Neural cell (in vitro differentiated cells): ENCODE results near the gene NTN5. TPM values are rescaled to one million over a fixed set of nuclear protein-coding genes. Genes with fewer than 3 reads are reported as not detected.
"Not testable (repeated sequence)": the region's sequence is repeated elsewhere in the genome, so short reads cannot be mapped to it uniquely, and the experiment has no call there.

Source experiments
- H2AFZ ChIP-seq: fragments of 200-600, 300-800 bp; sonication (generic), shearing (Covaris generic); 2 replicates; pipeline ENCODE4 v1.6.0; 2014; ENCODE audit warnings: low read depth, mild to moderate bottlenecking, antibody characterized with exemption, low read length, moderate library complexity
- H3F3A ChIP-seq: fragments of 200-600 bp; shearing (Covaris generic); 2 replicates; pipeline ENCODE4 v1.6.1; 2016; ENCODE audit warnings: mild to moderate bottlenecking, moderate library complexity, mixed read lengths, antibody characterized with exemption, low read length; ENCODE audit not compliant: insufficient read depth, poor library complexity, severe bottlenecking
- H3K27ac ChIP-seq: fragments of 200-600, 300-800 bp; sonication (generic), shearing (Covaris generic); 2 replicates; pipeline ENCODE4 v1.5.1; 2014; ENCODE audit warnings: mild to moderate bottlenecking, low read length, moderate library complexity
- H3K27me3 ChIP-seq: fragments of 300-800, 200-600 bp; sonication (generic), shearing (Covaris generic); 2 replicates; pipeline ENCODE4 v1.6.0; 2014; ENCODE audit warnings: mild to moderate bottlenecking, low read depth, low read length, moderate library complexity; ENCODE audit not compliant: insufficient read depth
- H3K36me3 ChIP-seq: fragments of 300-800, 200-600 bp; sonication (generic), shearing (Covaris generic); 2 replicates; pipeline ENCODE4 v1.5.1; 2014; ENCODE audit warnings: mild to moderate bottlenecking, antibody characterized with exemption, low read length, moderate library complexity; ENCODE audit not compliant: insufficient read depth
- H3K4me2 ChIP-seq: fragments of 300-800, 200-600 bp; sonication (generic), shearing (Covaris generic); 2 replicates; pipeline ENCODE4 v1.6.0; 2014; ENCODE audit warnings: mild to moderate bottlenecking, low read length
- H3K4me3 ChIP-seq: fragments of 300-800, 200-600 bp; sonication (generic), shearing (Covaris generic); 2 replicates; pipeline ENCODE4 v1.5.1; 2014; ENCODE audit warnings: mild to moderate bottlenecking, low read length, moderate library complexity
- H3K79me2 ChIP-seq: fragments of 200-600 bp; shearing (Covaris generic); replicated peaks from 2 replicates; pipeline ENCODE4 v1.6.0; 2014; ENCODE audit warnings: mild to moderate bottlenecking, low read length, moderate library complexity; ENCODE audit not compliant: insufficient read depth
- H3K9ac ChIP-seq: fragments of 300-800, 200-600 bp; sonication (generic), shearing (Covaris generic); 2 replicates; pipeline ENCODE4 v1.6.1; 2016; ENCODE audit warnings: mild to moderate bottlenecking, low read length, mixed read lengths
- H3K9me2 ChIP-seq: fragments of 200-600 bp; shearing (Covaris generic); 2 replicates; pipeline ENCODE4 v1.6.1; 2016; ENCODE audit warnings: mild to moderate bottlenecking, low read length, mixed read lengths; ENCODE audit not compliant: insufficient read depth
- H3K9me3 ChIP-seq: fragments of 200-600, 300-800 bp; sonication (generic), shearing (Covaris generic); 2 replicates; pipeline ENCODE4 v1.6.1; 2016; ENCODE audit warnings: mild to moderate bottlenecking, mixed run types, low read length, moderate library complexity, mixed read lengths
- H4K20me1 ChIP-seq: fragments of 200-600 bp; shearing (Covaris generic); 2 replicates; pipeline ENCODE4 v1.6.1; 2016; ENCODE audit warnings: mild to moderate bottlenecking, mixed run types; ENCODE audit not compliant: insufficient read depth
- EP300 ChIP-seq: fragments of 450-650 bp; conservative IDR thresholded peaks from 2 replicates; pipeline ENCODE4 v1.6.1; 2014; ENCODE audit warnings: antibody characterized with exemption, mild to moderate bottlenecking, moderate library complexity; ENCODE audit not compliant: poor library complexity, severe bottlenecking
- MXI1 ChIP-seq: fragments of 450-650 bp; conservative IDR thresholded peaks from 2 replicates; pipeline ENCODE4 v1.6.1; 2014; ENCODE audit warnings: antibody characterized with exemption, mild to moderate bottlenecking; ENCODE audit not compliant: poor library complexity, severe bottlenecking
- POLR2AphosphoS5 ChIP-seq: IDR thresholded peaks from 2 replicates; pipeline ENCODE4 v1.6.1; 2012
- RAD21 ChIP-seq: fragments of 450-650 bp; conservative IDR thresholded peaks from 2 replicates; pipeline ENCODE4 v1.6.1; 2014; ENCODE audit warnings: antibody characterized with exemption, mild to moderate bottlenecking, moderate library complexity
- polyA plus RNA-seq: library from polyadenylated mRNA; depleted of rRNA; stranded (reverse); fragments of >200 nt; gene quantifications from 2 replicates; pipeline ENCODE4 v1.2.3, GENCODE V29; 2014
- TF ChIP-seq, protein P1 (sequence below): fragments of 450-650 bp; IDR thresholded peaks from 2 replicates; pipeline ENCODE4 v1.5.1; 2014; ENCODE audit warnings: antibody characterized with exemption, mild to moderate bottlenecking, moderate library complexity; ENCODE audit not compliant: poor library complexity, severe bottlenecking
- TF ChIP-seq, protein P2 (sequence below): IDR thresholded peaks from 2 replicates; pipeline ENCODE4 v1.6.1; 2012; ENCODE audit warnings: borderline replicate concordance

NTN5 gene
- polyA plus RNA-seq, 1 donor from 2014 or later, result not detected

DNA sequence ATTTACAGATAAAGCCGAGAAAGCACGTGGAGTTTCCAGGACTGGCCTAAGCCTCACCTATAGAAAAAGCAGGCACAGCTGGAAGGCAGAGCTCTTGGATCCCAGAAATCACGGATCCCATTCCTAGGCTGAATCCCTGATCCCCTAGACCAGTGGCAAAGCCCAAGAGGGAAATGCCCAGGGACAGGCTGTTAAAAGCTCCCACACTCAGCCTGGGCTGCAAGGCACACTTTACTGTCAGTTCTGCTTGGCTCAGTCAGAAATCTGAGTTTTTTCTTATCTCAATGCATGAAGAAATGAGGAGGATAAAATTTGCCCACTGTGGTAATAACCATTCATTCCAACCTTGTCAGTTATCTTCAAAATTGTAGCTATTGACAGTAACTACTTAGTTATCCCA lies 15.0 kb upstream of the NTN5 start:
- Histone ChIP-seq H3K9ac (no peak overlapping the region), H3F3A (no peaks in the 10 kb centered on the region), H3K9me2 (no peaks in the 10 kb centered on the region), H4K20me1 (no peaks in the 10 kb centered on the region), H3K9me3 (no peaks in the 10 kb centered on the region), H2AFZ (no peak overlapping the region), H3K4me3 (no peak overlapping the region), H3K4me2 (no peak overlapping the region), H3K27ac (no peak overlapping the region), H3K27me3 (no peaks in the 10 kb centered on the region), H3K79me2 (no peaks in the 10 kb centered on the region), H3K36me3 (no peaks in the 10 kb centered on the region)
- no peak for TF ChIP-seq POLR2AphosphoS5

DNA sequence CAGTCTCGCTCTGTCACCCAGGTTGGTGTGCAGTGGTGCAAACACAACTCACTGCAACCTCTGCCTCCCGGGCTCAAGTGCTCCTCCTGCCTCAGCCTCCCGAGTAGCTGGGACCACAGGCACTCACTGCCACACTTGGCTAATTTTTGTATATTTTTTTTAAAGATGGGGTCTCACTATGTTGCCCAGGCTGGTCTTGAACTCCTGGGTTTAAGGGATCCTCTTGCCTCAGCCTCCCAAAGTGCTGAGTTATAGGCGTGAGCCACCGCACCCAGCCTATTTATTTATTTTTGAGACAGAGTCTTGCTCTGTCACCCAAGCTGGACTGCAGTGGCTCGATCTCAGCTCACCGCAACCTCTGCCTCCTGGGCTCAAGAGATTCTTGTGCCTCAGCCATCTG lies 13.8 kb upstream of the NTN5 start:
- not testable (repeated sequence) for H3K9ac ChIP-seq, H3K9me3 ChIP-seq

DNA sequence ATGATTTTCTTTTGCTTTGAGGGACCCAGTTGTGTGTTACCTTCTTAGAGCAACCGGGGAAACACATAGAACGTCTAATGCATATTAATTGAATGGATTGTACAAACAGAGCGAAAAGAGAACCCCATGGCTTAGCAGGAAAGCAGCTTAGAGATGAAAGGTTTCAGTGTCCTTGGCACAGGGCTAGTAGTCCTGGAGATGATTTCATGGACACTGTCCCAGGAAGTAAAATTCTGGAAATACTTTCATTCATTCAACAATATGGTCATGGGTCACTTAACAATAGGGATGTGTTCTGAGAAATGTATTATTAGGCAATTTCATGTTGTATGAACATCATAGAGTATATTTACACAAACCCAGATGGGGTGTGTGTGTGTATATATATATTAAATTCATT lies 13.3 kb upstream of the NTN5 start:
- no peaks in the 10 kb centered on the region for H3K27me3 ChIP-seq

More for the DNA sequence above, 13.8 kb upstream of the NTN5 start:
- not testable (repeated sequence) for H4K20me1 ChIP-seq, H2AFZ ChIP-seq, H3K9me2 ChIP-seq, H3K27ac ChIP-seq, H3K27me3 ChIP-seq, H3K79me2 ChIP-seq, H3K36me3 ChIP-seq, H3F3A ChIP-seq, H3K4me2 ChIP-seq, H3K4me3 ChIP-seq

DNA sequence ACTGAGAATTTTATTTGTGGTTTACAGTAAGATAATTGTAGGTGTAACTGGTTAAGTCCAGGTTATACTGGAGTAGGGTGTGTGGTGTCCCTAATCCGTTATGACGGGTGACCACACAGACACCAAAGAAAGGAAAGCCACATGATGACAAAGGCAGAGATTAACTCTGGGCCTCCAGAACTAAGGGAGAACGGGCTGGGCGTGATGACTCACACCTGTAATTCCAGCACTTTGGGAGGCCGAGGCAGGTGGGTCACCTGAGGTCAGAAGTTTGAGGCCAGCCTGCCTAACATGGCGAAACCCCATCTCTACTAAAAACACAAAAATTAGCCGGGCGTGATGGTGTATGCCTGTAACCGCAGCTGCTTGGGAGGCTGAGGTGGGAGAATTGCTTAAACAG lies 12.8 kb upstream of the NTN5 start:
- no peaks in the 10 kb centered on the region for H3K79me2 ChIP-seq
- no peak overlapping the region for H3K4me2 ChIP-seq
- H3K9me2 ChIP-seq, result no peaks in the 10 kb centered on the region
- no peaks in the 10 kb centered on the region for H4K20me1 ChIP-seq
- TF ChIP-seq, protein P1, sequence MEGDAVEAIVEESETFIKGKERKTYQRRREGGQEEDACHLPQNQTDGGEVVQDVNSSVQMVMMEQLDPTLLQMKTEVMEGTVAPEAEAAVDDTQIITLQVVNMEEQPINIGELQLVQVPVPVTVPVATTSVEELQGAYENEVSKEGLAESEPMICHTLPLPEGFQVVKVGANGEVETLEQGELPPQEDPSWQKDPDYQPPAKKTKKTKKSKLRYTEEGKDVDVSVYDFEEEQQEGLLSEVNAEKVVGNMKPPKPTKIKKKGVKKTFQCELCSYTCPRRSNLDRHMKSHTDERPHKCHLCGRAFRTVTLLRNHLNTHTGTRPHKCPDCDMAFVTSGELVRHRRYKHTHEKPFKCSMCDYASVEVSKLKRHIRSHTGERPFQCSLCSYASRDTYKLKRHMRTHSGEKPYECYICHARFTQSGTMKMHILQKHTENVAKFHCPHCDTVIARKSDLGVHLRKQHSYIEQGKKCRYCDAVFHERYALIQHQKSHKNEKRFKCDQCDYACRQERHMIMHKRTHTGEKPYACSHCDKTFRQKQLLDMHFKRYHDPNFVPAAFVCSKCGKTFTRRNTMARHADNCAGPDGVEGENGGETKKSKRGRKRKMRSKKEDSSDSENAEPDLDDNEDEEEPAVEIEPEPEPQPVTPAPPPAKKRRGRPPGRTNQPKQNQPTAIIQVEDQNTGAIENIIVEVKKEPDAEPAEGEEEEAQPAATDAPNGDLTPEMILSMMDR, result no peak
- TF ChIP-seq RAD21, result no peak
- TF ChIP-seq, protein P2, sequence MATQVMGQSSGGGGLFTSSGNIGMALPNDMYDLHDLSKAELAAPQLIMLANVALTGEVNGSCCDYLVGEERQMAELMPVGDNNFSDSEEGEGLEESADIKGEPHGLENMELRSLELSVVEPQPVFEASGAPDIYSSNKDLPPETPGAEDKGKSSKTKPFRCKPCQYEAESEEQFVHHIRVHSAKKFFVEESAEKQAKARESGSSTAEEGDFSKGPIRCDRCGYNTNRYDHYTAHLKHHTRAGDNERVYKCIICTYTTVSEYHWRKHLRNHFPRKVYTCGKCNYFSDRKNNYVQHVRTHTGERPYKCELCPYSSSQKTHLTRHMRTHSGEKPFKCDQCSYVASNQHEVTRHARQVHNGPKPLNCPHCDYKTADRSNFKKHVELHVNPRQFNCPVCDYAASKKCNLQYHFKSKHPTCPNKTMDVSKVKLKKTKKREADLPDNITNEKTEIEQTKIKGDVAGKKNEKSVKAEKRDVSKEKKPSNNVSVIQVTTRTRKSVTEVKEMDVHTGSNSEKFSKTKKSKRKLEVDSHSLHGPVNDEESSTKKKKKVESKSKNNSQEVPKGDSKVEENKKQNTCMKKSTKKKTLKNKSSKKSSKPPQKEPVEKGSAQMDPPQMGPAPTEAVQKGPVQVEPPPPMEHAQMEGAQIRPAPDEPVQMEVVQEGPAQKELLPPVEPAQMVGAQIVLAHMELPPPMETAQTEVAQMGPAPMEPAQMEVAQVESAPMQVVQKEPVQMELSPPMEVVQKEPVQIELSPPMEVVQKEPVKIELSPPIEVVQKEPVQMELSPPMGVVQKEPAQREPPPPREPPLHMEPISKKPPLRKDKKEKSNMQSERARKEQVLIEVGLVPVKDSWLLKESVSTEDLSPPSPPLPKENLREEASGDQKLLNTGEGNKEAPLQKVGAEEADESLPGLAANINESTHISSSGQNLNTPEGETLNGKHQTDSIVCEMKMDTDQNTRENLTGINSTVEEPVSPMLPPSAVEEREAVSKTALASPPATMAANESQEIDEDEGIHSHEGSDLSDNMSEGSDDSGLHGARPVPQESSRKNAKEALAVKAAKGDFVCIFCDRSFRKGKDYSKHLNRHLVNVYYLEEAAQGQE, result no peak
- H3K9ac ChIP-seq, result no peak overlapping the region
- H3K27ac ChIP-seq, result no peak overlapping the region
- no peaks in the 10 kb centered on the region for H3F3A ChIP-seq
- no peaks in the 10 kb centered on the region for H3K36me3 ChIP-seq
- H3K4me3 ChIP-seq, result no peak overlapping the region
- H3K27me3 ChIP-seq, result no peaks in the 10 kb centered on the region
- no peak overlapping the region for H2AFZ ChIP-seq
- no peaks in the 10 kb centered on the region for H3K9me3 ChIP-seq

More for the DNA sequence above, 13.3 kb upstream of the NTN5 start:
- H3K27ac ChIP-seq, result no peak overlapping the region
- no peaks in the 10 kb centered on the region for H3K9me3 ChIP-seq
- no peaks in the 10 kb centered on the region for H3K79me2 ChIP-seq
- TF ChIP-seq EP300 (no peak), MXI1 (no peak), POLR2AphosphoS5 (no peak)
- TF ChIP-seq, protein P2, result no peak
- no peaks in the 10 kb centered on the region for H3F3A ChIP-seq
- no peaks in the 10 kb centered on the region for H4K20me1 ChIP-seq
- H3K9me2 ChIP-seq, result no peaks in the 10 kb centered on the region
- H3K36me3 ChIP-seq, result no peaks in the 10 kb centered on the region
- no peak overlapping the region for H3K4me2 ChIP-seq
- H3K4me3 ChIP-seq, result no peak overlapping the region
- no peak overlapping the region for H2AFZ ChIP-seq
- no peak overlapping the region for H3K9ac ChIP-seq
